ENCODE measurements around the gene MRPS30.

GRCh38 chr5:44842496-44843282, 33.9 kb downstream of the MRPS30 start:
- no peak for TF ChIP-seq CTCF (IDR thresholded peaks at IDR 0.05; ENCODE audit: borderline replicate concordance, extremely low read depth, low read length, poor library complexity, severe bottlenecking)
- TF ChIP-seq EZH2 (IDR thresholded peaks at IDR 0.05; ENCODE audit: borderline replicate concordance, low read depth, low read length, severe bottlenecking): no peak

All from DND-41 (cell line).